ENCODE data around the gene SHC2.

The SHC2 gene

DNA sequence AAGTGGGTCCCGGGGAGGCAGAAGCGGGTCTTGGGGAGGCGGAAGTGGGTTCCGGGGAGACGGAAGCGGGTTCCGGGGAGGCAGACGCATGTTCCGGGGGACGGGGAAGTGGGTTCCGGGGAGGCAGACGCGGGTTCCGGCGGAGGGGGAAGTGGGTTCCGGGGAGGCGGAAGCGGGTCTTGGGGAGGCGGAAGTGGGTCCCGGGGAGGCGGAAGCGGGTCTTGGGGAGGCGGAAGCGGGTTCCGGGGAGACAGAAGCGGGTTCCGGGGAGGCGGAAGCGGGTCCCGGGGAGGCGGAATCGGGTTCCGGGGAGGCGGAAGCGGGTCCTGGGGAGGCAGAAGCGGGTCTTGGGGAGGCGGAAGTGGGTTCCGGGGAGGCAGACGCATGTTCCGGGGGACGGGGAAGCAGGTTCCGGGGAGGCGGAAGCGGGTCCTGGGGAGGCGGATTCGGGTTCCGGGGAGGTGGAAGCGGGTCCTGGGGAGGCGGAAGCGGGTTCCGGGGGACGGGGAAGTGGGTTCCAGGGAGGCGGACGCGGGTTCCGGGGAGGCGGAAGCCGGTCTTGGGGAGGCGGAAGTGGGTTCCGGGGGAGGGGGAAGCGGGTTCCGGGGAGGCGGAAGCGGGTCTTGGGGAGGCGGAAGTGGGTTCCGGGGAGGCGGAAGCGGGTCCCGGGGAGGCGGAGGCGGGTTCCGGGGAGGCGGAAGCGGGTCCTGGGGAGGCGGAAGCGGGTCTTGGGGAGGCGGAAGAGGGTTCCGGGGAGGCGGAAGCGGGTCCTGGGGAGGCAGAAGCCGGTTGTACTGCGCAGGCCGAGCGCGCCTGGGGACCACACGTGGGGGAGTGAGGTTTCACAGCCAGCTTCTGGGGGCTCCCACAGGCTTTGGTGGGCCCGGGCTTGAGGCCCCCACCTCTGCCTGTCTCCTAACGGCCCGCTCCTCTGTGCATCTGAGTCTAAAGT lies 2.5 kb downstream of the SHC2 start:
- TF ChIP-seq, protein P1, sequence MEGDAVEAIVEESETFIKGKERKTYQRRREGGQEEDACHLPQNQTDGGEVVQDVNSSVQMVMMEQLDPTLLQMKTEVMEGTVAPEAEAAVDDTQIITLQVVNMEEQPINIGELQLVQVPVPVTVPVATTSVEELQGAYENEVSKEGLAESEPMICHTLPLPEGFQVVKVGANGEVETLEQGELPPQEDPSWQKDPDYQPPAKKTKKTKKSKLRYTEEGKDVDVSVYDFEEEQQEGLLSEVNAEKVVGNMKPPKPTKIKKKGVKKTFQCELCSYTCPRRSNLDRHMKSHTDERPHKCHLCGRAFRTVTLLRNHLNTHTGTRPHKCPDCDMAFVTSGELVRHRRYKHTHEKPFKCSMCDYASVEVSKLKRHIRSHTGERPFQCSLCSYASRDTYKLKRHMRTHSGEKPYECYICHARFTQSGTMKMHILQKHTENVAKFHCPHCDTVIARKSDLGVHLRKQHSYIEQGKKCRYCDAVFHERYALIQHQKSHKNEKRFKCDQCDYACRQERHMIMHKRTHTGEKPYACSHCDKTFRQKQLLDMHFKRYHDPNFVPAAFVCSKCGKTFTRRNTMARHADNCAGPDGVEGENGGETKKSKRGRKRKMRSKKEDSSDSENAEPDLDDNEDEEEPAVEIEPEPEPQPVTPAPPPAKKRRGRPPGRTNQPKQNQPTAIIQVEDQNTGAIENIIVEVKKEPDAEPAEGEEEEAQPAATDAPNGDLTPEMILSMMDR (IDR thresholded peaks at IDR 0.05; ENCODE audit: extremely low read depth, insufficient read depth, missing control alignments): no peak
- DNase-seq (ENCODE audit: low spot score): no peak
- in situ Hi-C loops (cut with MboI; ENCODE audit: low pct_unique_long_range_greater_than_20kb, low sequenced_read_pairs, unreplicated experiment): no loop called here

DNA sequence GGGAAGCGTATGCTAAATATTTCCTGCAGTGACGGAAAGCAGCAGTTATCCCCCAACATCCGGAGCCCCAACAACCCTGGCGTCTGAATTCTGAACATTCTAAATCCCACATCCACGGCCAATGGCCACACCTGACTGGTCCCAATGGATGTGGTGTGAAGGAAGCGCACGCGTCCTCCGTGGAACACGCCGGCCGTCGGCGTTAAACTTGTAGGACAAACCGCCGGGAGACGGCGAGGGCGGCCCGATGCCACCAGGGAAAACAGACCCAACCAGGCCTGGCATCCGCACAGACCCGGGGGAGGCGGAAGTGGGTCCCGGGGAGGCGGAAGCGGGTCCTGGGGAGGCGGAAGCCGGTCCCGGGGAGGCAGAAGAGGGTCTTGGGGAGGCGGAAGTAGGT lies 3.2 kb downstream of the SHC2 start:
- in situ Hi-C loops (cut with MboI; ENCODE audit: low pct_unique_long_range_greater_than_20kb, low sequenced_read_pairs, unreplicated experiment): no loop called here
- TF ChIP-seq, protein P1 (IDR thresholded peaks at IDR 0.05; ENCODE audit: extremely low read depth, insufficient read depth, missing control alignments): no peak
- no peak for DNase-seq (ENCODE audit: low spot score)

DNA sequence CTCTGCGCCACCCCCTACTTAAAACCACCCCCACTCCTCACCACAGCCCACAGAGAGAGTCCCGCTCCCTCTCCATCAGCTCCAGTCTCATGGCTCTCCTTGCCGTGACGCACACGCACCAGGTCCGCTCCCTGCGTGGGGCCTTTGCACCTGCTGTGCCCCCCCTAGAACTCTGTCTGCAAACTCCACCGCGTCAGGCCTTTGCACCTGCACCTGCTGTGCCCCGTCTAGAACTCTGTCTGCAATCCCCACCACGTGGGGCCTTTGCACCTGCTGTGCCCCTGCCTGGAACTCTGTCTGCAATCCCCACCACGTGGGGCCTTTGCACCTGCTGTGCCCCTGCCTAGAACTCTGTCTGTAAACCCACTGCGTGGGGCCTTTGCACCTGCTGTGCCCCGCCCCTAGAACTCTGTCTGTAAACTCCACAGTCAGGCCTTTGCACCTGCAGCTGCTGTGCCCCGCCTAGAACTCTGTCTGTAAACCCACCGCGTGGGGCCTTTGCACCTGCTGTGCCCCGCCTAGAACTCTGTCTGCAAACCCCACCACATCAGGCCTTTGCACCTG lies 4.2 kb downstream of the SHC2 start:
- in situ Hi-C loops (cut with MboI; ENCODE audit: low pct_unique_long_range_greater_than_20kb, low sequenced_read_pairs, unreplicated experiment): no loop called here
- TF ChIP-seq, protein P1 (IDR thresholded peaks at IDR 0.05; ENCODE audit: extremely low read depth, insufficient read depth, missing control alignments): no peak
- DNase-seq (ENCODE audit: low spot score): no peak

DNA sequence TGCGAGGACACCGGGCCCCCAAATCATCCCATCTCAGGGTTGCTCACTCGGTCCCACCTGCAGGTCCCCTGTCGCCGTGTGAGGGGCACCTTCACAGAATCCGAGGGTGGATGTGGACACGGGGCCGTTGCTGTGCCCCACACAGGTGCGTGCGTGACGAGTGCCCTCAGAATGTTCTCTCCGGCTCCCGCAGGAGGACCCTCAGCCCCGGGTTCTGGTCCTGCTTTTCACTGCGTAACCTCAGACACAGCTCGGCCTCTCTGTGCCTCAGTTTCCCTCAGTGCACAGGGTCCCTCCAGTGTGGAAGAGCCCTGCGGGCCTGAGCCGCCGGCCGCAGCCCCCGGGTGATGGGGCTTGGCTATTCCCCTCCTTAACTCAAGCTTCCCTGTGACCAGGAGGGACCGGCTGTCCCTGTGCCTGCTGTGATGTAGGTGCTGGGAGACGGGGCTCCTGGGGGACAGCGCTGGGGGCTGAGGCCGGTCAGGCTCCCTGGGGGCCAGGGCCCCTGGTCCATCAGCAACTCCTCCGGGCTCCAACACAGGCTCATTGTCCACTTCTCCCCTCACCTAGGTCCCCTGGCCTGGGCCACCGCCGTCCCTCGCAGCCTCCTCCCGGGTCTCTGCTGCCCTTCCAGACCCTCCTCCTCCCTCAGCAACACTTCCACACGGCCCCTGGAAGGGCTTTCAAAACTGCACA lies 4.8 kb downstream of the SHC2 start:
- TF ChIP-seq, protein P1 (IDR thresholded peaks at IDR 0.05; ENCODE audit: extremely low read depth, insufficient read depth, missing control alignments): no peak
- DNase-seq (ENCODE audit: low spot score): no peak
- in situ Hi-C loops (cut with MboI; ENCODE audit: low pct_unique_long_range_greater_than_20kb, low sequenced_read_pairs, unreplicated experiment): no loop called here

DNA sequence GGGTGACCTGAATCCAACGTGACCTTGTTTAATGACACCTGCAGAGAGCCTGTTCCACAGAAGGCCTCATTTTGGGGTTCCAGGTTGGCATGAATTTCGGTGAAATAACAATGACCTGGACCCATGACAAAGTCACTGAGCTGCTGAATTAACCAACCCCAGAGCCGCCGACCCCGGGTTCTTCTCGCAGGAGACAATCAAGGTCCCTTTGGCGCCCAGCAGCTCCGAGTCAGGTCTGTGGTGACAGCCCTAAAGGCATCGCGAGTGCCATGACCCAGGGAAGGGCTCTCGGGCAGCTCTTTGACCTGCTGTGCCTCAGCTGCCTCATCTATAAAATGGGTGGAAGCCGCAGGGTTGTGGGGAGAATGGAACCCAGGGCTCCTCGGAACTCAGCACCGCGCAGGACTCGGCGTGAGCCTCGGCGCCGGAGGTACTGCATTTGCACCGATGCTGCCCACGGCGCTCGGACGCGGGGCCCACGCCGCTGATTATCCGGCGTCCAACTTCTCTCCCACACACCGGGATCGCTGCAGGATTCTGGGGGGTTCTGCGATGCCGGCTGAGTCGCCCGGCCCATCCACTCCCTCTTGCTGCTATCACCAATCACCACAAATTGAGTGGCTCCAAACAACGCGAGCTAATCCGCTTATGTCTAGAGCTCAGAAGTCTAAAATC lies 5.7 kb downstream of the SHC2 start:
- in situ Hi-C loops (cut with MboI; ENCODE audit: low pct_unique_long_range_greater_than_20kb, low sequenced_read_pairs, unreplicated experiment): no loop called here
- TF ChIP-seq, protein P1 (IDR thresholded peaks at IDR 0.05; ENCODE audit: extremely low read depth, insufficient read depth, missing control alignments): no peak
- no peak for DNase-seq (ENCODE audit: low spot score)

DNA sequence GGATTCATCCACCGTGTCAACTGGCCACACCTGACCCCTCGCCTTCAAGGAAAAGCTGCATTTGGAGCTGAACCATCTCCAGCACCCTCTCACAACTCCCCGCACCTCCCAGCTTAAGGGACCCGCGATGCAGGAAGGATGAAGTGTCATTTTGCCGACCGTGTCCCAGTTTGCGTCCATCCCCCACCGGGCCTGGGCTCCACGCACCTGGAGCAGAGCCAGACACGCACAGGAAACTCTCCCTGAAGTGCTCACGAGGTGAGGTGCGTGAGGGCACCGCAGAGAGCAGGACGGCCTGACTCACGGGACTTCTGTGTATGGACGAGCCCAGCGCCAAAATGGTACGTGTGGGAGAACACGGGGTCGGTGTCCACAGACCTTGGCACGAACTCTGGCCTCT lies 7.2 kb downstream of the SHC2 start:
- TF ChIP-seq, protein P1 (IDR thresholded peaks at IDR 0.05; ENCODE audit: extremely low read depth, insufficient read depth, missing control alignments): no peak
- in situ Hi-C loops (cut with MboI; ENCODE audit: low pct_unique_long_range_greater_than_20kb, low sequenced_read_pairs, unreplicated experiment): no loop called here
- DNase-seq (ENCODE audit: low spot score): no peak

Measured in GM13977 (cell line).